ENCODE measurements around the gene PRKN. TPM values are rescaled to one million over a fixed set of nuclear protein-coding genes. Genes with fewer than 3 reads are reported as not detected.
"Not testable (repeated sequence)": the region's sequence is repeated elsewhere in the genome, so short reads cannot be mapped to it uniquely, and the experiment has no call there.

The PRKN gene
- total RNA-seq, 1 experiment from 2014 or later = 0.95 TPM

- no peak for DNase-seq (ENCODE audit: low read depth, low spot score)
- in situ Hi-C loops (cut with HindIII; ENCODE audit: low pct_unique_long_range_greater_than_20kb, low sequenced_read_pairs) = no loop called here
Observed at GRCh38 chr6:161355696-161356095, 1371.9 kb downstream of the PRKN start.

DNA sequence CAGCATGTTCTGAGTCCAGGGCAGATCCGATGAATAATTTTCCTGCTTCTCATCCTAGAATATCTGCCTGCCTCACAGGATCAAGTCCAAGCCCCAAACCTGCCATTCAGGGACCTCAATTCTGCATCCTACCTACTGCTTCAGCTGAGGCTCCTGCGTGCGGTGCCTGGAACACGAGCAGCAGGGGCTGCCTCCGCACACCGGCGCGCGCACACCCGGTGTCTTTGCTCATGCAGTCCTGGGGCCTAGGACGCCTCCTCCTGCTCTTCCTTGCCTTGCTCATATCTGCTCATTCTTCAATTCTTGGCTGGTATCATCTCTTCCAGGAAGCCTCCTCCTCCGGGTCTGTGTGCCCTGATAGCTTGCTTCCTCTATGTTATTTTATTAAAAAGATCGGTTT is 1372.6 kb downstream of the PRKN start:
- no peak for DNase-seq (ENCODE audit: low read depth, low spot score)
- in situ Hi-C loops (cut with HindIII; ENCODE audit: low pct_unique_long_range_greater_than_20kb, low sequenced_read_pairs) = no loop called here

DNA sequence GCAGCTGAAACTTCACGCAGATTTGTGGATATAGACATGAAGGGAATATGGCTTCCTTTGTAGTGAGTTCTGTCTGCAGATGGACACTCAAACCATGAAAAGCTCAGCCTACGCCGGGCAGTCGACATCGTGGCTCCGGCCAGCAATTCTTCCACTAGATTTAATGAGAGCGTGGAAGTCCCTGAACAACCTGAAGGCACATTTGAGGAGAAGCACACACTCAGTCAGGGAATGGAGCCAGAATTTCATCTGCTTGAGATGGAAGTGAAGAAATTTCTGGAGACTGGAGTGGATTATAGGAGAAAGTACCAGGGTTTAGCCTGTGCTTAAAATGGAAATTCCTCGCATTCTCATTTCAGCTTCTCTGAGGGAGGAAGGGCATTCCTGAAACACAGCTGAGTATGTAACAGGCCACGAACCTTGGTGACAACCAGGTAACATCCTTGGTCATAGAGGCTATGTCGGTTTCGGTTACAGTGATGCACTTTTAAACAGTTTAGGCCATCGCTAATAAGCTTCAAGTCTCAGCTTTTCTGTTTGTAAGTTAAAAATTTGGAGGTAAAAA is 1373.2 kb downstream of the PRKN start:
- in situ Hi-C loops (cut with HindIII; ENCODE audit: low pct_unique_long_range_greater_than_20kb, low sequenced_read_pairs) = no loop called here

DNA sequence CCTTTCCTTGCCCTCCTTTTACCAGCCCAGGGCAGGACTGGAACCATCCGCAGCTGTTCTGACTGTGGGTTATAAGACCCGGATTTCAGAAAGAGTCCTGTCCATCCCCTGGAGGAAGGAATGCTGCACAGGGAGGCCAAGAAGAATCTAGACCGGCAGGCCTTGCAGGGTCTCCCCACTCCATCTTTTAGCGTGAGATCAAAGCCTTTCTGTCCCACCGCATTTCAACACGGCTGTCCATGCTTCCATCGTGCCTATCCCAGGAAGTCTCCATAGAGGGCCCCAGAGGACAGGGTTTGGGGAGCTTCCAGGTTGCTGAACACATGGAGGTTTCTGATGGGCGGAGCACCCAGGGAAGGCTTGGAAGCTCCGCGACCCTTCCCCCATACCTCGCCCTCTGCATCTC is 1374.4 kb downstream of the PRKN start:
- DNase-seq (ENCODE audit: low read depth, low spot score) = peak; percentile 56
- in situ Hi-C loops (cut with HindIII; ENCODE audit: low pct_unique_long_range_greater_than_20kb, low sequenced_read_pairs) = no loop called here

More for the DNA sequence above, 1373.2 kb downstream of the PRKN start:
- DNase-seq (ENCODE audit: low read depth, low spot score) = no peak

DNA sequence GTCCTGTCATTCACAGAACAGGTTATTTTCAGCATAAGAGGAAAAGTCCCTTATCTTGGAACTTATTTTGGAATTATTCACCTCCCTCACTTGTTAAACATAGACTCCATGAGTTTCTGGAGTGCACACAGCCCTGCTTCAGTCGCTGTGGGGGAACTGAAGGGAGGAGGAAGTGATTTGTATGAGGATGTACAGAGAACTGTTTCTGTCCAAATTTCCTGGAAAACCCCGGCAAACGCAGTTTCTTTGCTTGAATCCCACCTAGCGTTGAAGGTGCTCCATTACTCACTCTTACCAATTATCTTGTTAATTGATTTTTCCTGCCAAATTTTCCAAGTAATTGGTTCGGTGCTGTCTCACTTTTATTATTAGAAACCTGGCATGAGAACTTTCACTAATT is 1375.7 kb downstream of the PRKN start:
- in situ Hi-C loops (cut with HindIII; ENCODE audit: low pct_unique_long_range_greater_than_20kb, low sequenced_read_pairs) = no loop called here

DNA sequence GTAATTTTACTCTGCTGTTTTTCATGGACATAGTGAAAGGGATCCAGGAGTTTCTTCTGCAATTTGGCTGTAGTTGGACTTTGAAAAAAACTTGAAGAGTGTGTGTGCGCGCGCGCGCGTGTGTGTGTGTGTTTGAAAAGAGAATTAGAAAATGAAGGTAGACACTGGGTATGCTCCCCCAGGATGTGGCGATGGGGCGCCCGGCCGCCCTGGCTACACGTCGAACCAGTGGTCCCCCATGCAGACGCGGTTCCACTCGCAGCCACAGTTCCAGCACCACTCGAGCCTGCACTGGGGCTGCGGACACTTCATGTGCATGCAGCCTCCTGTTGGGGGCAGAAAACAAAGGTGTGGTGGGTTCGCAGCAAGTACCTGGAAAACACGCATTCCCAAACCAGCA is 1377.7 kb downstream of the PRKN start:
- in situ Hi-C loops (cut with HindIII; ENCODE audit: low pct_unique_long_range_greater_than_20kb, low sequenced_read_pairs) = no loop called here
- DNase-seq (ENCODE audit: low read depth, low spot score) = no peak

More for the DNA sequence above, 1375.7 kb downstream of the PRKN start:
- peak; percentile 20 for DNase-seq (ENCODE audit: low read depth, low spot score)

DNA sequence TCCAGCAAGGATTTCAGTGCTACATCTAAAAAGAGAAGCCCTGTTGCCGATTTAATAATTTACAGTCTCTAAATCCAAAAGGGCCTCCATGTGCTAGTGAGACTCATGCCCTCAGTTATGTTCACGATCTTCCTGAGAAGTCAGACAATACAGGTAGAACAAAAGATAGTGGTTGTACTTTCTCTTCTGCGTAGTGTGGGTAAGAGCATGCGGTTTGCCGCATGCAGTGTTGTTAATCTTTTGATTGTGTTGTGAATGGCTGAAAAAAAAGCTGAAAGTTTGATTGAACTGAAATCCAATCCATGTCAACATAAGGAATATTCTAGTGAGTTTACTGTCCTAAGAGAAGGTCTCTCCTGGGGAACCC is 1379.0 kb downstream of the PRKN start:
- in situ Hi-C loops (cut with HindIII; ENCODE audit: low pct_unique_long_range_greater_than_20kb, low sequenced_read_pairs) = no loop called here
- DNase-seq (ENCODE audit: low read depth, low spot score) = no peak

GRCh38 chr6:161347988-161348627 is 1379.5 kb downstream of the PRKN start:
- no peak for DNase-seq (ENCODE audit: low read depth, low spot score)
- in situ Hi-C loops (cut with HindIII; ENCODE audit: low pct_unique_long_range_greater_than_20kb, low sequenced_read_pairs) = no loop called here

GRCh38 chr6:161347125-161347524 is 1380.4 kb downstream of the PRKN start:
- in situ Hi-C loops (cut with HindIII; ENCODE audit: low pct_unique_long_range_greater_than_20kb, low sequenced_read_pairs) = no loop called here
- DNase-seq (ENCODE audit: low read depth, low spot score) = no peak

- in situ Hi-C loops (cut with HindIII; ENCODE audit: low pct_unique_long_range_greater_than_20kb, low sequenced_read_pairs) = no loop called here
Observed at GRCh38 chr6:161346717-161347116, 1380.8 kb downstream of the PRKN start.

GRCh38 chr6:161344626-161345025 is 1382.9 kb downstream of the PRKN start:
- in situ Hi-C loops (cut with HindIII; ENCODE audit: low pct_unique_long_range_greater_than_20kb, low sequenced_read_pairs) = no loop called here
- DNase-seq (ENCODE audit: low read depth, low spot score) = no peak

More at GRCh38 chr6:161346717-161347116, 1380.8 kb downstream of the PRKN start:
- no peak for DNase-seq (ENCODE audit: low read depth, low spot score)

DNA sequence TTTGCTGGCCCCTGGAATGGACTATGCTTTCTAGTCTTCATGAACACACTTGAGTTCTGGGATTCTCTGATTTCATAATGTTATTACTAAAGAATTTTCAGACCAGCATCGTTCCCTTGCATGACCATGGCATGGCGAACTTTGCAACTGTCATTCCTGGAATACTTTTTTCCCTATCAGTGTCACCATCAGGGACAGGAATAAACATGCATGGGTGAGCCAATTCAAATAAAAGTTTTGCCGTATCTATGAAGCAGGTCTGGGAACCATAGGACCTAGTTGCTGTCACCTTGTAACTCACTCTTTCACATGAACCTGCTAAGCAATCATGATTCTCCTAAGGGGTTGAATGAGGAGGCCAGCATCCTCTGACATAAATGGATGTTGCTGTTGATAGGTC is 1385.5 kb downstream of the PRKN start:
- in situ Hi-C loops (cut with HindIII; ENCODE audit: low pct_unique_long_range_greater_than_20kb, low sequenced_read_pairs) = no loop called here
- no peak for DNase-seq (ENCODE audit: low read depth, low spot score)

GRCh38 chr6:161341638-161342037 is 1385.9 kb downstream of the PRKN start:
- in situ Hi-C loops (cut with HindIII; ENCODE audit: low pct_unique_long_range_greater_than_20kb, low sequenced_read_pairs) = no loop called here

GRCh38 chr6:161338015-161338414 is 1389.6 kb downstream of the PRKN start:
- no peak for DNase-seq (ENCODE audit: low read depth, low spot score)
- in situ Hi-C loops (cut with HindIII; ENCODE audit: low pct_unique_long_range_greater_than_20kb, low sequenced_read_pairs) = no loop called here

More at GRCh38 chr6:161341638-161342037, 1385.9 kb downstream of the PRKN start:
- DNase-seq (ENCODE audit: low read depth, low spot score) = no peak

DNA sequence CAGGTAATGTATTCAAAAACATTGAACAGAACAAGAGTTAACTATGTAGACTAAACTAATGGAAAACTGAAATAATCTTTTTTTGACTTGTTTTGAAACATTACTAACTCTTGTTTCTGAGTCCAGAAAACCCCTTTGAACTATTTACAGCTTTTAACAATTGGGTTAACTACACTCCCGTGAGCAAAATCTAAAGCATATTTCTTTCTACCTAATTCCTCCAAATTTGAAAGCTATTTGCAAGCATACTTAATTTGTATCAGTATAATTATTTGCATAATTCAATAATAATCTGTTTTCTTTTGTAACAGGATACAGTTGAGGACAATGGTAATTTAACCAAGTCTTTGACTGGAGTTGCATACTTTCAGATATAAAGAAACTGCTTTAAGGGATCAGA is 1391.1 kb downstream of the PRKN start:
- in situ Hi-C loops (cut with HindIII; ENCODE audit: low pct_unique_long_range_greater_than_20kb, low sequenced_read_pairs) = no loop called here

DNA sequence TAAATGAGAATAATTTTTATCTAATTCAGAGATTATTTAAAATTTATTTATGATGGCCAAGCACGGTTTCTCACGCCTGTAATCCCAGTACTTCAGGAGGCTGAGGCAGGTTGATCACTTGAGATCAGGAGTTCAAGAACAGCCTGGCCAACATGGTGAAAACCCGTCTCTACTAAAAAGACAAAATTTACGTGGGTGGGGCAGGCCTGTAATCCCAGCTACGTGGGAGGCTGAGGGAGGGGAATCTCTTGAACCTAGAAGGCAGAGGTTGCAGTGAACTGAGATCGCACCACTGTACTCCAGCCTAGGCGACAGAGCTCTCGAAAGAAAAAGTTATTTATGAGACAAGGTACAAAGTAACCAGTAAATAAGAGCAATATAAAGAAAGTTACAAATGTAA is 1394.2 kb downstream of the PRKN start:
- in situ Hi-C loops (cut with HindIII; ENCODE audit: low pct_unique_long_range_greater_than_20kb, low sequenced_read_pairs) = no loop called here

More for the DNA sequence above, 1391.1 kb downstream of the PRKN start:
- DNase-seq (ENCODE audit: low read depth, low spot score) = no peak

GRCh38 chr6:161331402-161332081 is 1396.0 kb downstream of the PRKN start:
- DNase-seq (ENCODE audit: low read depth, low spot score); in situ Hi-C loops (cut with HindIII; ENCODE audit: low pct_unique_long_range_greater_than_20kb, low sequenced_read_pairs): not testable (repeated sequence)

More for the DNA sequence above, 1394.2 kb downstream of the PRKN start:
- no peak for DNase-seq (ENCODE audit: low read depth, low spot score)

- in situ Hi-C loops (cut with HindIII; ENCODE audit: low pct_unique_long_range_greater_than_20kb, low sequenced_read_pairs) = no loop called here
- no peak for DNase-seq (ENCODE audit: low read depth, low spot score)
Observed at GRCh38 chr6:161327360-161327953, 1400.1 kb downstream of the PRKN start.
